ENCODE measurements around the gene MYDGF. TPM values are rescaled to one million over a fixed set of nuclear protein-coding genes. Genes with fewer than 3 reads are reported as not detected.
A peak's percentile ranks its signal among the peaks of the same experiment; 100 is the strongest.

MYDGF gene
- total and polyA plus RNA-seq, 7 experiments from 2014 or later: 28.1 to 105 (median 32.4) TPM

GRCh38 chr19:4701557-4701956 lies 31.4 kb upstream of the MYDGF start:
- no peak overlapping the region for H3K4me3 ChIP-seq (ENCODE audit: low read length)
- ATAC-seq (no peak), DNase-seq (no peak)
- Mint-ChIP-seq H3K4me1 (peaks cover 0 to 2% (median 0%) of the 10 kb centered on the region in 7 donors), H3K27ac (no peak overlapping the region), H3K27me3 (no peaks in the 10 kb centered on the region), H3K9me3 (no peaks in the 10 kb centered on the region), H3K4me3 (no peak overlapping the region), H3K36me3 (peaks cover 0 to 40% (median 0%) of the 10 kb centered on the region in 5 donors)
- no peaks in the 10 kb centered on the region for H3K4me1 ChIP-seq (ENCODE audit: control insufficient read depth in 2 of 2, insufficient read depth in 2 of 2, low read length in 2 of 2)
- intact Hi-C loops (cut with micrococcal nuclease): no loop called here
- H3K27ac ChIP-seq (ENCODE audit: low read depth, low read length): no peak overlapping the region
- CTCF ChIA-PET: no interaction called here
- no peaks in the 10 kb centered on the region for H3K9me3 ChIP-seq (ENCODE audit: control insufficient read depth in 2 of 3, low read length in 3 of 3)
- peaks cover 4 to 97% (median 24%) of the 10 kb centered on the region in 3 experiments for H3K36me3 ChIP-seq (ENCODE audit: control insufficient read depth in 2 of 3, insufficient read depth in 3 of 3, low read length in 3 of 3)
- H3K27me3 ChIP-seq (ENCODE audit: control insufficient read depth in 2 of 2, insufficient read depth in 2 of 2, low read length in 2 of 2): no peaks in the 10 kb centered on the region
- POLR2A ChIA-PET: no interaction called here

GRCh38 chr19:4700693-4700970 lies 30.5 kb upstream of the MYDGF start:
- no peak overlapping the region for H3K4me3 Mint-ChIP-seq
- H3K4me1 Mint-ChIP-seq: peaks cover 0 to 2% (median 0%) of the 10 kb centered on the region in 7 donors
- no peak overlapping the region for H3K27ac ChIP-seq (ENCODE audit: low read depth, low read length)
- H3K4me1 ChIP-seq (ENCODE audit: control insufficient read depth in 2 of 2, insufficient read depth in 2 of 2, low read length in 2 of 2): no peaks in the 10 kb centered on the region
- intact Hi-C loops (cut with micrococcal nuclease): no loop called here
- H3K4me3 ChIP-seq (ENCODE audit: low read length): no peak overlapping the region
- H3K27me3 ChIP-seq (ENCODE audit: control insufficient read depth in 2 of 2, insufficient read depth in 2 of 2, low read length in 2 of 2): no peaks in the 10 kb centered on the region
- H3K27me3 Mint-ChIP-seq: no peaks in the 10 kb centered on the region
- H3K9me3 ChIP-seq (ENCODE audit: control insufficient read depth in 2 of 3, low read length in 3 of 3): no peaks in the 10 kb centered on the region
- H3K9me3 Mint-ChIP-seq: no peaks in the 10 kb centered on the region
- H3K36me3 Mint-ChIP-seq: peaks cover 0 to 45% (median 0%) of the 10 kb centered on the region in 5 donors
- ATAC-seq (no peak), DNase-seq (no peak)
- H3K27ac Mint-ChIP-seq: no peak overlapping the region
- POLR2A ChIA-PET: no interaction called here
- CTCF ChIA-PET: no interaction called here
- H3K36me3 ChIP-seq (ENCODE audit: control insufficient read depth in 2 of 3, insufficient read depth in 3 of 3, low read length in 3 of 3): peaks cover 4 to 97% (median 24%) of the 10 kb centered on the region in 3 experiments

GRCh38 chr19:4699826-4700692 lies 29.9 kb upstream of the MYDGF start:
- no peak overlapping the region for H3K4me3 Mint-ChIP-seq
- H3K9me3 Mint-ChIP-seq: no peaks in the 10 kb centered on the region
- Histone ChIP-seq H3K36me3 (ENCODE audit: control insufficient read depth in 2 of 3, insufficient read depth in 3 of 3, low read length in 3 of 3) (peaks cover 2 to 97% (median 27%) of the 10 kb centered on the region in 3 experiments), H3K4me1 (ENCODE audit: control insufficient read depth in 2 of 2, insufficient read depth in 2 of 2, low read length in 2 of 2) (no peaks in the 10 kb centered on the region), H3K27me3 (ENCODE audit: control insufficient read depth in 2 of 2, insufficient read depth in 2 of 2, low read length in 2 of 2) (no peaks in the 10 kb centered on the region), H3K27ac (ENCODE audit: low read depth, low read length) (no peak overlapping the region), H3K9me3 (ENCODE audit: control insufficient read depth in 2 of 3, low read length in 3 of 3) (no peaks in the 10 kb centered on the region), H3K4me3 (ENCODE audit: low read length) (no peak overlapping the region)
- ATAC-seq (no peak), DNase-seq (no peak)
- intact Hi-C loops (cut with micrococcal nuclease): no loop called here
- H3K27me3 Mint-ChIP-seq: no peaks in the 10 kb centered on the region
- no peak overlapping the region for H3K27ac Mint-ChIP-seq
- CTCF ChIA-PET: no interaction called here
- POLR2A ChIA-PET: no interaction called here
- H3K4me1 Mint-ChIP-seq: peaks cover 0 to 2% (median 0%) of the 10 kb centered on the region in 7 donors
- H3K36me3 Mint-ChIP-seq: peaks cover 0 to 45% (median 0%) of the 10 kb centered on the region in 5 donors

GRCh38 chr19:4697304-4697703 lies 27.2 kb upstream of the MYDGF start:
- Histone ChIP-seq H3K27me3 (ENCODE audit: control insufficient read depth in 2 of 2, insufficient read depth in 2 of 2, low read length in 2 of 2) (no peaks in the 10 kb centered on the region), H3K27ac (ENCODE audit: low read depth, low read length) (no peak overlapping the region), H3K9me3 (ENCODE audit: control insufficient read depth in 2 of 3, low read length in 3 of 3) (no peaks in the 10 kb centered on the region), H3K4me3 (ENCODE audit: low read length) (no peak overlapping the region), H3K36me3 (ENCODE audit: control insufficient read depth in 2 of 3, insufficient read depth in 3 of 3, low read length in 3 of 3) (peaks cover 10 to 97% (median 32%) of the 10 kb centered on the region in 3 experiments), H3K4me1 (ENCODE audit: control insufficient read depth in 2 of 2, insufficient read depth in 2 of 2, low read length in 2 of 2) (no peaks in the 10 kb centered on the region)
- no peak for ATAC-seq
- H3K27me3 Mint-ChIP-seq: no peaks in the 10 kb centered on the region
- H3K4me3 Mint-ChIP-seq: no peak overlapping the region
- no peaks in the 10 kb centered on the region for H3K9me3 Mint-ChIP-seq
- H3K27ac Mint-ChIP-seq: peak overlapping the region in 2 of 9 donors; percentile 46 to 68
- peaks cover 0 to 53% (median 6%) of the 10 kb centered on the region in 5 donors for H3K36me3 Mint-ChIP-seq
- no peak for DNase-seq
- intact Hi-C loops (cut with micrococcal nuclease): no loop called here
- CTCF ChIA-PET: no interaction called here
- POLR2A ChIA-PET: no interaction called here
- H3K4me1 Mint-ChIP-seq: peaks cover 0 to 2% (median 0%) of the 10 kb centered on the region in 7 donors

- H3K4me3 Mint-ChIP-seq: no peak overlapping the region
- H3K4me1 Mint-ChIP-seq: peaks cover 0 to 2% (median 0%) of the 10 kb centered on the region in 7 donors
- H3K27ac Mint-ChIP-seq: no peak overlapping the region
- H3K4me3 ChIP-seq (ENCODE audit: low read length): no peak overlapping the region
- intact Hi-C loops (cut with micrococcal nuclease): no loop called here
- ChIA-PET CTCF (interaction anchor here (0.9 kb wide), 1 partner anchor 21 kb away, joined by 3 read pairs; no protein-coding TSS in a partner anchor), POLR2A (no interaction called here)
- no peaks in the 10 kb centered on the region for H3K4me1 ChIP-seq (ENCODE audit: control insufficient read depth in 2 of 2, insufficient read depth in 2 of 2, low read length in 2 of 2)
- ATAC-seq (no peak), DNase-seq (no peak)
- peaks cover 5 to 41% (median 9%) of the 10 kb centered on the region in 5 donors for H3K36me3 Mint-ChIP-seq
- no peaks in the 10 kb centered on the region for H3K9me3 ChIP-seq (ENCODE audit: control insufficient read depth in 2 of 3, low read length in 3 of 3)
- peaks cover 10 to 94% (median 18%) of the 10 kb centered on the region in 3 experiments for H3K36me3 ChIP-seq (ENCODE audit: control insufficient read depth in 2 of 3, insufficient read depth in 3 of 3, low read length in 3 of 3)
- H3K27me3 Mint-ChIP-seq: no peaks in the 10 kb centered on the region
- no peak overlapping the region for H3K27ac ChIP-seq (ENCODE audit: low read depth, low read length)
- peaks cover 0 to 2% (median 0%) of the 10 kb centered on the region in 11 donors for H3K9me3 Mint-ChIP-seq
- H3K27me3 ChIP-seq (ENCODE audit: control insufficient read depth in 2 of 2, insufficient read depth in 2 of 2, low read length in 2 of 2): no peaks in the 10 kb centered on the region
Observed at GRCh38 chr19:4695224-4695731, 25.1 kb upstream of the MYDGF start.

- no peaks in the 10 kb centered on the region for H3K27me3 ChIP-seq (ENCODE audit: control insufficient read depth in 2 of 2, insufficient read depth in 2 of 2, low read length in 2 of 2)
- H3K9me3 Mint-ChIP-seq: peaks cover 0 to 2% (median 0%) of the 10 kb centered on the region in 11 donors
- H3K4me1 Mint-ChIP-seq: peaks cover 0 to 2% (median 0%) of the 10 kb centered on the region in 7 donors
- H3K4me3 Mint-ChIP-seq: peak overlapping the region in 1 of 10 donors; percentile 18
- no peaks in the 10 kb centered on the region for H3K9me3 ChIP-seq (ENCODE audit: control insufficient read depth in 2 of 3, low read length in 3 of 3)
- no peaks in the 10 kb centered on the region for H3K27me3 Mint-ChIP-seq
- peaks cover 5 to 38% (median 9%) of the 10 kb centered on the region in 5 donors for H3K36me3 Mint-ChIP-seq
- intact Hi-C loops (cut with micrococcal nuclease): no loop called here
- CTCF ChIA-PET: interaction anchor here (0.9 kb wide), 1 partner anchor 20 kb away, joined by 3 read pairs; no protein-coding TSS in a partner anchor
- H3K27ac Mint-ChIP-seq: no peak overlapping the region
- ATAC-seq: no peak
- H3K36me3 ChIP-seq (ENCODE audit: control insufficient read depth in 2 of 3, insufficient read depth in 3 of 3, low read length in 3 of 3): peaks cover 10 to 94% (median 18%) of the 10 kb centered on the region in 3 experiments
- no peak overlapping the region for H3K27ac ChIP-seq (ENCODE audit: low read depth, low read length)
- POLR2A ChIA-PET: no interaction called here
- H3K4me3 ChIP-seq (ENCODE audit: low read length): no peak overlapping the region
- DNase-seq: no peak
- H3K4me1 ChIP-seq (ENCODE audit: control insufficient read depth in 2 of 2, insufficient read depth in 2 of 2, low read length in 2 of 2): no peaks in the 10 kb centered on the region
Observed at GRCh38 chr19:4694211-4694987, 24.3 kb upstream of the MYDGF start.
